Glutamatergic neuron (in vitro differentiated cells): ENCODE data around the gene PLEKHS1. TPM values are rescaled to one million over a fixed set of nuclear protein-coding genes. Genes with fewer than 3 reads are reported as not detected.

Experiments
- DNase-seq: peaks from one replicate; pipeline ENCODE4 v3.0.0; 2022
- H3K27ac Mint-ChIP-seq: one replicate; pipeline ENCODE4 v1.8.0; 2020; ENCODE audit warnings: mild to moderate bottlenecking, mixed read lengths, inconsistent platforms; ENCODE audit not compliant: unreplicated experiment
- H3K27me3 Mint-ChIP-seq: one replicate; pipeline ENCODE4 v1.8.0; 2020; ENCODE audit warnings: mild to moderate bottlenecking, moderate library complexity, mixed read lengths, inconsistent platforms; ENCODE audit not compliant: unreplicated experiment
- H3K36me3 Mint-ChIP-seq: one replicate; pipeline ENCODE4 v1.8.0; 2020; ENCODE audit warnings: mild to moderate bottlenecking, mixed read lengths, inconsistent platforms; ENCODE audit not compliant: unreplicated experiment
- H3K4me1 Mint-ChIP-seq: one replicate; pipeline ENCODE4 v1.8.0; 2020; ENCODE audit warnings: mild to moderate bottlenecking, low read depth, mixed read lengths, inconsistent platforms; ENCODE audit not compliant: unreplicated experiment
- H3K4me3 Mint-ChIP-seq: one replicate; pipeline ENCODE4 v1.8.0; 2020; ENCODE audit warnings: mild to moderate bottlenecking, mixed read lengths, inconsistent platforms; ENCODE audit not compliant: unreplicated experiment
- H3K9me3 Mint-ChIP-seq: one replicate; pipeline ENCODE4 v1.8.0; 2020; ENCODE audit warnings: mild to moderate bottlenecking, moderate library complexity, mixed read lengths, inconsistent platforms; ENCODE audit not compliant: unreplicated experiment
- total RNA-seq: library from RNA; stranded (reverse); fragmentation: NEBNext Ultra II Directional; extraction: Animal tissue kit (Norgen Biotek cat#: 25700); gene quantifications from one replicate; pipeline ENCODE4 v1.2.1, GENCODE V29; 2021; ENCODE audit not compliant: unreplicated experiment
- TF ChIP-seq, protein P1 (sequence below): fragments of 200-600 bp; sonication (generic); IDR thresholded peaks from one replicate; pipeline ENCODE4 v1.5.0; 2021; ENCODE audit not compliant: partially characterized antibody, unreplicated experiment

The PLEKHS1 gene
- total RNA-seq, 1 donor from 2014 or later: not detected

DNA sequence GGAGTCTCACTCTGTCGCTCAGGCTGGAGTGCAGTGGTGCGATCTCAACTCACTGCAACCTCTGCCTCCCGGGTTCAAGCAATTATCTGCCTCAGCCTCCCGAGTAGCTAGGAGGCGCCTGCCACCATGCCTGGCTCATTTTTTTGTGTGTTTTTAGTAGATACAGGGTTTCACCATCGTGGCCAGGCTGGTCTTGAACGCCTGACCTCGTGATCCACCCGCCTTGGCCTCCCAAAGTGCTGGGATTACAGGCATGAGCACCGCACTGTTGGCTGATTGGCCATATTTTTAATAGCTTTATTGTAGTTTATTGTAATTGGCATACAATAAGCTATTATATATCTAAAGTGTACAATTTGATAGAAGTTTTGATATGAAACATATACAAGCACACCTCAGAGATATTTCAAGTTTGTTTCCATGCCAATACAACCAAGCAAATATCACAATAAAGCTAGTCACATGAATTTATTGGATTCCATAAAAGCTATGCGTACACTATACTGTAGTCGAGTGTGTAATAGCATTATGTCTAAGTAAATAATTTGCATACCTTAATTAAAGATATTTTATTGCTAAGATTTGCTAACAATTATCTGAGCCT lies 5.6 kb downstream of the PLEKHS1 start:
- Mint-ChIP-seq H3K4me1 (no peaks in the 10 kb centered on the region), H3K27me3 (peaks cover 2% of the 10 kb centered on the region), H3K27ac (no peak overlapping the region), H3K9me3 (no peaks in the 10 kb centered on the region), H3K4me3 (no peak overlapping the region), H3K36me3 (no peaks in the 10 kb centered on the region)
- no peak for DNase-seq
- TF ChIP-seq, protein P1, sequence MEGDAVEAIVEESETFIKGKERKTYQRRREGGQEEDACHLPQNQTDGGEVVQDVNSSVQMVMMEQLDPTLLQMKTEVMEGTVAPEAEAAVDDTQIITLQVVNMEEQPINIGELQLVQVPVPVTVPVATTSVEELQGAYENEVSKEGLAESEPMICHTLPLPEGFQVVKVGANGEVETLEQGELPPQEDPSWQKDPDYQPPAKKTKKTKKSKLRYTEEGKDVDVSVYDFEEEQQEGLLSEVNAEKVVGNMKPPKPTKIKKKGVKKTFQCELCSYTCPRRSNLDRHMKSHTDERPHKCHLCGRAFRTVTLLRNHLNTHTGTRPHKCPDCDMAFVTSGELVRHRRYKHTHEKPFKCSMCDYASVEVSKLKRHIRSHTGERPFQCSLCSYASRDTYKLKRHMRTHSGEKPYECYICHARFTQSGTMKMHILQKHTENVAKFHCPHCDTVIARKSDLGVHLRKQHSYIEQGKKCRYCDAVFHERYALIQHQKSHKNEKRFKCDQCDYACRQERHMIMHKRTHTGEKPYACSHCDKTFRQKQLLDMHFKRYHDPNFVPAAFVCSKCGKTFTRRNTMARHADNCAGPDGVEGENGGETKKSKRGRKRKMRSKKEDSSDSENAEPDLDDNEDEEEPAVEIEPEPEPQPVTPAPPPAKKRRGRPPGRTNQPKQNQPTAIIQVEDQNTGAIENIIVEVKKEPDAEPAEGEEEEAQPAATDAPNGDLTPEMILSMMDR: no peak

DNA sequence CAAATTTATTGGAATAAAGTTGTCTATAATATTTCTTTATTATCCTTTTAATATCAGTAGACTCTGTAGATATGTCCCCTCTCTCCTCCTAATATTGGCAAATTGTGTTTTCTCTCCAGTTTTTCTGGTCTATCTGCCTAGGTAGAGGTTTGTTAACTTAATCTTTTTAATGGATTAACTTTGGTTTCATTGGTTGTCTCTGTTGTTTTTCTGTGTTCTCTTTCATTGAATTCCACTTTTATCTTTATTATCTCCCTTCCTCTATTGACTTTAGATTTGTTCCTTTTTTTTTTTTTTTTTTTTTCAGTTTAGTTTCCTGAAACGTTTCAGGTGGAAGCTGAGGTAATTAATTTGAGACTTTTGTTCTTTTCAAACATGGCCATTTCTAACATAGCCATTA lies 10.6 kb downstream of the PLEKHS1 start:
- TF ChIP-seq, protein P1: no peak
- Mint-ChIP-seq H3K4me1 (no peaks in the 10 kb centered on the region), H3K27me3 (no peaks in the 10 kb centered on the region), H3K36me3 (no peaks in the 10 kb centered on the region), H3K27ac (no peak overlapping the region), H3K4me3 (no peak overlapping the region), H3K9me3 (no peaks in the 10 kb centered on the region)
- DNase-seq: no peak

DNA sequence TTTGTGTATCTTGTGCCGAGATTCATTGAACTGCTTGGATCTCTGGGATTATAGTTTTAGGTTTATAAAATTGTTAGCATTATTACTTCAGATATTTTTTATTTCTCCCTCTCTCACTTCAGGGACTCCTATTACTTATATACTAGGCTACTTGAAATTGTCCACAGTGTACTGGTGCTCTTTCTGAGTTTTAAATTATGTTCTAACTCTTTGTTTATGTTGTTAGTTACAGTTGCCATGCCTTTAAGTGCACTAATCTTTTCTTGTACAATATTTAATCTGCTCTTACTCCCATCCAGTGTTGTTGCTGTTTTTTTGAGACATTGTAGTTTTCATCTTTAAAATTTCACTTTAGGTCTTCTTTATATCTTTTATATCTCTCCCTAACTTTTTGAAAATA lies 13.1 kb downstream of the PLEKHS1 start:
- TF ChIP-seq, protein P1: no peak
- no peak for DNase-seq
- H3K4me3 Mint-ChIP-seq: no peak overlapping the region
- no peaks in the 10 kb centered on the region for H3K36me3 Mint-ChIP-seq
- H3K4me1 Mint-ChIP-seq: no peaks in the 10 kb centered on the region
- H3K27me3 Mint-ChIP-seq: no peaks in the 10 kb centered on the region
- H3K9me3 Mint-ChIP-seq: no peaks in the 10 kb centered on the region
- no peak overlapping the region for H3K27ac Mint-ChIP-seq

DNA sequence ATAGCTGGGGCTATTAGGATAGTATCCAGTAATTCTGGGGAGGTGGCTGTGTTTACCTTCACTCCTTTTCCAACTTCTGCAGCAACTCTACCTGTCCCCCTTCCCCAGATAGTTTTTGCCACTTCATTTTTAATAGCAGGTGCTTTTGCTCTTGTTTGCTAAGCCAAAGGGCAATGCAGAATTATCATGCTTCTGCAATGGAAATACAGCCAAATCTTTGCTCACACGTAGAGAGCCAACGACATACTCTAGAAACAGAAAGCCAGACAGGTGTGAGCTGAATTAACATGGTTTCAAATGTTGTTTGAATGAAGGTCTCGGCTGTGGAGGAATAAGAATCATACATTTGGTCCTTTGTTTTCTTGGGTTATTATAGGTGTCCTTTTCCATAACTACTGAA lies 14.4 kb downstream of the PLEKHS1 start:
- no peak for DNase-seq
- Mint-ChIP-seq H3K27ac (no peak overlapping the region), H3K4me1 (no peaks in the 10 kb centered on the region), H3K36me3 (no peaks in the 10 kb centered on the region), H3K9me3 (no peaks in the 10 kb centered on the region), H3K4me3 (no peak overlapping the region), H3K27me3 (no peaks in the 10 kb centered on the region)
- TF ChIP-seq, protein P1: no peak

DNA sequence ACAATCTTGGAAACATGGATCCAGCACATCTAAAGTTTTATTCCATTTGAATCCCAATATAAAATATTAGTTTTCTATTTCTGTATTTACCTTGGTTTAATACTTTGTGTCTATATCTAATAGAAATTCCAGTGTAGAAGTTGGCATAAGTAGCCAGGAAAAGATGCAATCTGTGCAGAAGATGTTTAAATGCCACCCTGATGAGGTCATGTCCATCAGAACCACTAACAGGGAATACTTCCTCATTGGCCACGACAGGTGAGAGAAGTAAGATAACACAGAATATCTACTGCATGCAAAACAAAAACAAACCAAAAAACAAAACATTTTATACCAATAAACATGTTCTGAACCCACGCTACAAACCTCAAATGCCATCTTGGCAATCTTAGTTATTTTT lies 15.7 kb downstream of the PLEKHS1 start:
- Mint-ChIP-seq H3K4me3 (no peak overlapping the region), H3K9me3 (no peaks in the 10 kb centered on the region), H3K27me3 (no peaks in the 10 kb centered on the region), H3K4me1 (no peaks in the 10 kb centered on the region), H3K36me3 (no peaks in the 10 kb centered on the region), H3K27ac (no peak overlapping the region)
- DNase-seq: no peak
- TF ChIP-seq, protein P1: no peak
